ENCODE data around the gene PALD1.

- no peak for TF ChIP-seq CTCF (conservative IDR thresholded peaks at IDR 0.05)
- no peak for TF ChIP-seq ZFX (IDR thresholded peaks at IDR 0.05)
Measured at GRCh38 chr10:70462349-70462984, 16.1 kb upstream of the PALD1 start.
